Activated CD4-positive, CD25-positive, alpha-beta regulatory T cell treated with anti-CD3 and anti-CD28 coated beads, Interleukin-2, amount 50 U/mL, for 24 hours (primary cell): ENCODE results near the gene RPTOR.

Experiments
- ATAC-seq, 2 donors: fragments of 150-1000 bp; cut with Tn5 transposase; one replicate each; pipeline ENCODE4 v1.10.0; 2021; ENCODE audit warnings: mild to moderate bottlenecking in 1 of 2, moderate library complexity in 1 of 2

The RPTOR gene

DNA sequence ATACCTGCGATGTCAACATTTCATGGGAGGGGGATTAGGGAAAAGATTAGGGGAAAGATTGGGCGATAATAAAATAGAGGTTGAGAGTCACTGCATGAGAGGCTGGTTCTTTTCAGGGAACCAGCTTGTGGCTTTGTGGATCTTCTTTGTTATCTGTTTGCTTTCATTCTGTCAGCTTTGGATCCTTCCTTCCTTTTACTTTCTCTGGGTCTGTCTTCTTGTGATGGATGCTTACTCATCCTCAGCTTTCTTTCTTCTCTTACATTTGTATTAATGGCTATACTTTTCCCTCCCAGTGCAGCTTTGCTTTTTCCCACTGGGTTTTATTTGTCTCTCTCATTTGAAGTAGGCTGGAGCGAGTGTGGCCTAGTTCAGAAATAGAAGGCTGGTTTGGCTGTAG is 47.1 kb downstream of the RPTOR start:
- no peak for ATAC-seq

DNA sequence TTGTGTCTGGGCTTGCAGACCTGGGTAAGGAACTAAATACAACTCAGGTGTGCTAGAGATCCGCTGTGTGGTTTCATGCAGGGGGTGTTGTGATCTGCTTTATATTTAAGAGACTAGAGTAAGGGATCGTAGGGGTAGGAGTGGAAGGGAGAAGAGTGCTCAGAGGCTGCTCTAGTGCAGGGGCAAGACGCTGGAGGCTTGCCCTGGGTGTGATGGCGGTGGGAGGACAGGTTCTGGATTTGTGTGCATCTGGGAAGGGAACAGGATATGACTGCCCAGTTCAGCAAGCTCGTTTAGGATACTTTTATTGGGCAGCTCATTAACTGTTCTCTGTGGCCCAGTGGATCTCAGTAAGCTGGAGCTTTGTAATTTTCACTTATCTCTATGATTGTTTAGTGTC is 47.6 kb downstream of the RPTOR start:
- ATAC-seq, result no peak

DNA sequence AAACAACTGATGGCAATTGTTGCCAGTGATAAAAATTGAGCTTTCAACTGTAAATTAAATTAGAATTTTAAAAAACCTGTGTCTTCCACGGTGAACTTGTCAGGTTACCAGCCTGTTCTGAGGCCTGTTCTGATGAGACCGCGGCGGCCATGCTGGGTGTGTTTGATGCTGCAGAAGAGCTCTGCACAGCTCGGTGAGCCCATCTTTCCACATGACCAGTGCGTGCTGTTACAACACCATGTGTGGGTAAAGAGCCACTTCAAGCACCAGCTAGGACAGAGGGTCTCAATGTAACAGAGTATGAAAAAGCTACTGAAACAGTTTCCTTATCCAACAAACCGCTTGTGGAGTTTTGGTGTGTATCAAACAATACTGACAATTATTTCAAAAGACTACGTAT is 48.5 kb downstream of the RPTOR start:
- ATAC-seq, result no peak

DNA sequence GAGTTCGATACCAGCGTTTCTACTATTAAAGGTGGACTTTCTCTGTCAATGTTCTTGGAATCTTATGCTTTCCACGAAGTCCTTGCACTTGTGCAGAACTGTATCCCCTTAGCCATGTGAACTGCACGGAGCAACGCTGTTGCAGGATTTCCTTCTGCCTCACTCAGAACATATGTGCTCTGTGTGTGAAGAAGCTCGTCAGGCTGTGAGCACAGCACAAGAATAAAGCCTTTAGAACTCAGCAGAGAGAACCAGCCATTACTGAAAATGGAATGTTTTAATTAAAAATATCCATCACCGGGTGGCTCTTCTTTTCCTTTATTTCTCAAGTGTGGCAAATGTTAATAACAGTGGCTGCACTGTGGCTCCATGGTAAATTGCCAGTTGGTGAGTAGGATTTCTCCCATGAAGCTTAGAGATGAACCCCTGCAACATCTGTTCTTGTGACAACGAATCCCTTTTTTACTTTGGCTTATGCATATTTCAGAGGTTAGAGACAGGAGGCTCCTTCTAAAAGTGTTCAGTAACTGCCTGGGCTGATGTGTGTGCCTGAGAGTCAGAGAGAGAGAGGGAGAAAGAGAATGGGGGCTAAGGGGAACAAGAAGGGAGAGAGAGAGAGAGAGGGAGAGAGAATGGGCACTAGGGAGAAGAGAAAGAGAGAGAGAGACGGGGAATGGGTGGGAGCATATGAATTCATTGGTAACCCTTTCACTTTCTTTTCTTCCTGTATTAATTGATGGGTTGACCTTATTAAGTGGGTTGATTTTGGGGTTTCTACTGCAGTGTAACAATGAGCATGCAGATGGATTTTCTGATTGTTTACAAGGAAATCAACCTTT is 50.0 kb downstream of the RPTOR start:
- ATAC-seq, result no peak

DNA sequence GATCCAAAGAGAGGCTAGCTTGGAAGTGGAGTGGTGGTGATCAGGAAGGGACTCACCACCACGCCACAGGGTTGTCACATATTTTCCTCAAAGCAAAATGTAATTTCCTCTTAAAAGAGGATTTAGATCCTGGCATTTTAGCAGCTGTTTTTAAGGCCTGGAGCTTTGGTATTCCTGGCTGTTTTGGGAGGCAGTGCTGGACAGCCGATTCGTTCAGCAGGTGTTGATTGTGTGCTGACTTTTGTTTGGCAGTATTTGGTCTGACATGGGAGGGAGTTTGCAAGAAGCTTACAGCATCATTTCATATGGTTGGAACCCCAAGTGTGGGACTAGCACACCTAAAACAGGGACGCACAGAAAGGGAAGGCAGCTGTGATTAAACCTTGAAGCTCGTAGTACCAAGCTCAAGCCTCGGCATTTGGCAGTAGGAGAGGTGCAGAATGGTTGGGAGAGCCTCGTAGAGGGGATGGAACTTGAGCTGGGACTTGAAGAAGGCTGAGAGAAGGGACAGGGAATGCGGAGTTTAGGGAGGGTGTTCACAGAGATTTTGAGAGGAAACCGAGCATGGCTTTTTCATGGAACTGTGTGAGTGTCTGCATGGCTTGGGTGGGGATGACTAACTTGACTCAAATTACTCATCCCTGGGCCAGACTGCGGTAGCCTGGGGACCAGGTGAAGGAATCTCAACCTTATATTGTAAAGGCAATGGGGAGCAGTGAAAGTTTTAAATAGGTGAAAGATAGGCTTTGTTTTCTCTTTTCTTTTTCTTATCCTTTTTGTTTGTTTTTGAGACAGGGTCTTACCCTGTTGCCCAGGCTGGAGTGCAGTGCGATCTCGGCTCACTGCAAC is 52.3 kb downstream of the RPTOR start:
- ATAC-seq, result peak; percentile 85 to 95

DNA sequence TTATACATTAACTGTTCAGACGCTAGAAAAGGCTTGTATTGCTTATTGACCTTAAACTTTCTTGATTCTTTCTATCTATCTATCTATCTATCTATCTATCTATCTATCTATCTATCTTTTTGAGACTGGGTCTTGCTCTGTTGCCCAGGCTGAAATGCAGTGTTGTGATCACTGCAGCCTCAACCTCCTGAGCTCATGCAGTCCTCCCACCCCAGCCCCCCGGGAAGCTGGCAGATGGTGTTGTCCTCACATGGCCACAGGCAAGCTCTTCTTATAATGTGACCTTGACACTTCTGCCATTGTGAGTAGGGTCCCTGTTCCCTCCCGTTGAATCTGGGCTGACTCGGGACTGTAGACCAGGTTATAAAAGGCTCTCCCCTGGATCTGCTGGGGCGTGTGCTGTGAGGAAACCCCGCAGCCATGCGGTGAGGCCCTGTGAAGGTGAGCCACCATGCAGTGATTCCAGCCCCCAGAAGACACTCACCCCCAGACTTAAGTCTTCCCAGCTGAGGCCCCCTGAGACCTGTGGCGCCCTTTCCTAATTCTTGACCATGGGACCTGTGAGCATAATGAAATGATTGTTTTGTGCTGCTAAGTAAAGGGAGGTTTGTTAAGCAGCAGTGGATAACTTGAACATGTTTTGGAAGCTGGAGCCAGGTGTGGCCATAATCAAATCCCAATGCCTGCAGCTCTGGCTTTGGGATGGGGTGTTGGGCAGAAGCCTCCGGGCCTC is 54.3 kb downstream of the RPTOR start:
- ATAC-seq, result no peak

DNA sequence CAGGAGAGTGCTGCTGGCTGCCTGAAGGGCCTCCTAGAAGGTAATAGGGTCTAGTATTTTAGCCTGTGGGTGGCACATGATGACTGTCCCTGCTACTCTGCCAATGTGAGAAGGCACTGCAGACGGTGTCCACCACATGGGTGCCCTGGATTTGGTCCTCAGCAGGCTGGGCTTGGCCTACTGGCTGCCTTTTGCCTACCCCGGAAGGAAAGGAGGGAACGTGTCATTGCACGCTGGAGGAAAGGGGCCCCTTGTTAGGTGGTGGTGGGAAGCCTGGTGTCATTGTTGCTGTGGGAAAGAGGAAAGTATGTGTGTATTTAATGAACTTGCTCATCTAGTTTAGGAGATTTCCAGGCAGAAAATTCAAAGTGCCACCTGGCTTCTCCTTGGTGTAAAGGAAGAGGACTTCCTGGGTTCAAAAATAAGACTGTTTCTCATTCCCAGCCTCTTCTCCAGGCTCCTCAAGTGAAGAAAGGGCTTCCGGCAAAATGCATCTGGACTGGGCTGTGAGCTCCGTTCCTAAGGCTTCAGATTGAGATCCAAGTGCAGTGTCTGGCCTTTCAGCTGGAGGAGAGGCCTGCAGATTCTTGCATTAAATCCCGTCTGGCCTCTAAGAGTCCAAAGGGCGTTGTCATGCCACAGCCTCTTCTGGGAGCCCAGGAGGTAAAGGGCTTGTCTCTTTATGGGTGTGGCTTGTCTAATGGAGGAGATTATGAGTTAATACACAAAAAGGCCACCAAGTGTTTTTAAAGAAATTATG is 55.1 kb downstream of the RPTOR start:
- no peak for ATAC-seq

DNA sequence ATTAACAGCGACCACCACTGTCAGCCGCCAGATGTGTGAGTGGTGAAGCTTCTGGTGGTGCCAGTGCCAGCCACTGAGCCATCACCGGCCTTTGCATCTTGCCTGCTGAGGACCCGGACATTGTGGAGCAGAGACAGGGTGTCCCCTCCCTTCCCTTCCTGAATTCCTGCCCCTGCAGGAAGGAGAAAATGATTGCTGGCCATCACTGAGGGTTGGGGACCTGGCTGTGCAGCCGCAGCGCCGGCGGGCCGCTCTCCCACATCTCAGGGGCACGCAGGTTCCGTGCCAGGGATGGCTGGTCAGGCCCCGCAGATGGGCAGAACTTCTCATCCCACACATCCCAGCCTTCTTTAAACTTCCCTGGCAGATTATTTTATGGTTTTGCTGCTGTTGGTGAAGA is 56.5 kb downstream of the RPTOR start:
- no peak for ATAC-seq

DNA sequence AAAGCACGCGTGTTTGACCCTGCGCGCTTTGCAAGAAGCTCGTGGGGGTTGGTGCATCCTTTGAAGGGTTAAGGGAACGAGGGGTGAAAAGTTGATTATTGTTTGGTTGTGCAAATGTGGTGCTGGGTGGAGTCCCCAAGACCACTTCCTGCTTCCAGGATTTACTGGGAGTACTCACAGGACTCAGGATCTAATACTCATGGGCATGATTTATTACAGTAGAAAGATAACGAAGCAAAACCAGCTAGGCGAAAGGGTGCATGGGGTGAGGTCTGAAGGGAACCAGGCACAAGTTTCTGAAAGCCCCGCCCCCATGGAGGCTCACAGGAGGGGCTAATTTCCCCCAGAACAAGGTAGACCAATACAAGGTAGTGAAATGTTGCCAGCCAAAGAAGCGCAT is 58.8 kb downstream of the RPTOR start:
- no peak for ATAC-seq

DNA sequence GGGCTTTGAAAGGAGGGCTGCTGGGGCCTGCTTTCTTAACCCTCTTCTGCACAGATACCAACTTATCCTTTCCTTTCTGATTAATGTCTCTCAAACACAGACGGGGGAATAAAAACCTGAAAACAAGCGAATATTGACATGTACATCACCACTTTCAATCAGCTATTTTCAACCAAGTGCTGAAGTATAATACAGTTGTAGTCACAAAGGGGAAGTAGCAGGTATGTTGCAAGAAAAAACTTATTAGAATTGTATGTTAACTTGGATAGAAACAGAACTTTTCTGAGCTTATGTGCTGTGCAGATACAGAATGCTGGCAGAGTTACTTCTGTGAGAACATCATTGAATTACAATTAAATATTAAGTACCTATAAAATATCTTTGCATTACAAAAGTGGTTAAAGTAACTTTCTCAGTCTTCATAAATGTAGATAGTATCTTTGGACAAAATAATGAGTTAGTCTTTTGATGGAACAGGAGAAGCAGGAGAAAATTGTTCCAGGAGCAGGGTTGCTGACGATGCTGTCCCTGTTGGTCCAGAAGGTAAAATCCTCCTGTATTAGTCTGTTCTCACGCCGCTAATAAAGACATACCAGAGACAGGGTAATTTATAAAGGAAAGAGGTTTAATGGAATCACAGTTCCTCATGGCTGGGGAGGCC is 59.5 kb downstream of the RPTOR start:
- ATAC-seq, result no peak

DNA sequence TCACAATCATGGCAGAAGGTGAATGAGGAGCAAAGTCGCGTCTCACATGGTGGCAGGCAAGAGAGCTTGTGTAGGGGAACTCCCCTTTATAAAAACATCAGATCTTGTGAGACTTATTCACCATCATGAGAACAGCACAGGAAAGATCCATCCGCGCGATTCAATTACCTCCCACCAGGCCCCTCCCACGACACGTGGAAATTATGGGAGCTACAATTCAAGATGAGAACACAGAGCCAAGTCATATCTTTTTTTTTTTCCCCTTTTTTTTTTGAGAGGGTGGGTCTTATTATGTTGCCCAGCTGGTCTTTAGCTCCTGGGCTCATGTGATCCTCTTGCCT is 60.0 kb downstream of the RPTOR start:
- no peak for ATAC-seq

DNA sequence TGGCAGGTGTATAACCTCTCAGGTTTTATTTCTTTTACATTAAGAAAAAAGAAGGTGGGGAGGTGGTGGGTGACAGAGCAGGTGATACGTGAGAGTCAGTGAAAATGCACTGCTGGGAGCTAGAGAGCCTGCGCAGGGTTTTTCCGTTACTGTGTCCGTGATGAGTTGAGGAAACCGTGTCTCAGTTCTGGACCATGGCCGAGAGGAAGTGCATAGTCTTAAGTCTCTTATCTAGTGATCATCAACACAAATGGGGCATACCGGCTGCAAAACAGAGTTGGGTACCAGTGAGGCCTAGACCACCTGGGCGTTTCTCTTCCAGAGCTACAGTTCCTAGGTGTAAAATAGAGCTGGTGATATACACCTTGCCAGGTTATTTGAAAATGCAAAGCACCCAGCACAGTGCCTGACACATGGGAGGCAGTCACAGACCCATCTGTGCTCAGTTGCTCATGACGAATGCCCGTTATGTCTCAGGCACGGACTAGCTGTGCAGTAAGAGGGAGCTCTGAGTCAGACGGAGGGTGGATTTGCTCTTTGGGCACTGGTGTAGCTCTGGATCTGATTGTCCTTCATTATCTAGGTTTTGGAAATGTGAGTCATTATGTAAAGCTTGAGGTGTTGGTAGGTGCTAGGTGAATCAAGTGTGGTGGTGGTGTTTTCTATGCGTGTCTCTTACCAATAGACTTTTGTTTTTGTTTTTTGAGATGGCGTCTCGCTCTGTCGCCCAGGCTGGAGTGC is 60.9 kb downstream of the RPTOR start:
- ATAC-seq, result peak; percentile 99 to 100

DNA sequence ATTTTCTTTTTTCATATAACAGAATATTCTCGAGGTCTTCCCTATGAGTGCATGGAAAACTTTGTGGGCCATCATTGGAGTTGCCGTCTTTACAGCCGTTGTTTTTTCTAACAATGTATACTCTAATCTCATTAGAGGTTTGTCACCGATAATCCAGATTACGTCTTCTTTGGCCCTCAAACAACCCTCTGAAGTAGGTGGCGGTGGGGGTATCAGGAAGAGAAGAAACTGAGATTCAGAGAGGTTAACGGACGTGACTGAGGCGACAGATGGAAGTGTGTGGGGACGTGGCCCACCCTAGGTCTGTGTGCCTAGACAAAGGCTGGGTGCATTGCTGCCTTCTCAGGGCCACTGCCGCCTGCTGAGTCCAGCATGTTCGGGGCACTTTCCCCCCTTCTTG is 63.7 kb downstream of the RPTOR start:
- ATAC-seq, result no peak

DNA sequence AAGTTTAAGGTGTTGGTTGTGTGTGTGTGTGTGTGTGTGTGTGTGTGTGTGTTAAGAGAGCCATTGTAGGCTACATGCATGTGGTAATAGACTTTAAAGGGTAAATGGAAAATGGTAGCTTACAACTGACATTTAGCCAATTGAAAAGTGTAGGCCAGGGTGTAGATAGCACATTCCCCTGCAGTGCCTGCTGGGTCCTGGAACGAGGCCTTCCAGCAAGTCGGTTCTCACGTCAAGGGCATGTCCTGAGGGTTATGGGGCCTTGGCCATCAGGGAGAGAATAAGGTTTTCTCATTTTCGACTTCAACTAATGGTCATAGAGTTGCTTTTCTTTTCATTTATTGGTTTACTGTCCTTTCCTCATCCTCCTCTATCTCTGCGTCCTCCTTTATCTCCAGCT is 65.1 kb downstream of the RPTOR start:
- ATAC-seq, result no peak

DNA sequence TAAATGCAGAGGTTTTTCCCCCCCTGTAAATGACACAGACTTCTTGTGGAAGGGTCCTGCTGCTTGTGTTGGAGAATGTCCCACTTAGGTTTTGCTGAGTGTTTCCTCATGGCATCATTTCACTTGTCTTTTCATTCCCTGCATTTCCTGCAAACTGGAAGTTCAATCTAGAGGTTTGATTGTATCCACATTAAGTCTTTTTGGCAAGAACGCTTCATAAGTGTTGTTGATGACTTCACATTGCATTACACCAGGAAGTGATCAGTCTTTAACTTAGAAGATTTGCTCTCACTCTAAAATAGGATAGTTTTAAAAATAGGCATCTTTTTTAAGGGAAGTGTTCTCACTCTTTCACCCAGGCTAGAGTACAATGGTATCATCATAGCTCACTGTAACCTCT is 67.2 kb downstream of the RPTOR start:
- no peak for ATAC-seq

DNA sequence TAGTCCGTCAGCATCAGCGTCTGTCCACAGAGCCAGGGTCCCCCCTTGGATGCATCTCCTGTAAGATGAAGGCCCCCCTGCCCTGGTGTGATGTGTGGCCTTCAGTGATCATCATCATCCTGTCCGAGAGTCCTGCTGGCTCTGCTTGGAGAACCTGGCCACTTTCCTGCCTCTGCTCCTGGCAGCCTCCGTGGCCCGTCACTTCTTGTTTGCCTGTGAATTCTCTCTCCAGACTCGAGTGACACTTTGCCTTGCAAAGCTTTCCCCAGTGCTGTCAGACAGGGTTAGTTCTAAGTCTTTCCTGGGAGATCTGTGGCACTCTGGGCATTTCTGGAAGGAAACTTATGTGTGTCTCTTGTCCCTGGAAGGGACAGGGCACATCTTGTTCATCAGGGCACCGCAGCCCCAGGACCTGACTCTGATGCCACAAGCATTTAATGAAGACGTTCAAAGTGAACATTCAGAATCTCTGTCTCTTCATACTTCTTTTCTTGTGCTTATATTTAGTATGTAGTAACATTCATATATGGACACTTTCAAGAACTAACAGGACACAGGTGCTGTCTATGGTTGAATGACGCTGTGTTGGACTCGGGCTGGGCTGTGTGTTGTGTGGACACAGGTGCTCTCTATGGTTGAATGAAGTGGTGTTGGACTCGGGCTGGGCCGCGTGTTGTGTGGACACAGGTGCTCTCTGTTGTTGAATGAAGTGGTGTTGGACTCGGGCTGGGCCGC is 68.5 kb downstream of the RPTOR start:
- ATAC-seq, result no peak

DNA sequence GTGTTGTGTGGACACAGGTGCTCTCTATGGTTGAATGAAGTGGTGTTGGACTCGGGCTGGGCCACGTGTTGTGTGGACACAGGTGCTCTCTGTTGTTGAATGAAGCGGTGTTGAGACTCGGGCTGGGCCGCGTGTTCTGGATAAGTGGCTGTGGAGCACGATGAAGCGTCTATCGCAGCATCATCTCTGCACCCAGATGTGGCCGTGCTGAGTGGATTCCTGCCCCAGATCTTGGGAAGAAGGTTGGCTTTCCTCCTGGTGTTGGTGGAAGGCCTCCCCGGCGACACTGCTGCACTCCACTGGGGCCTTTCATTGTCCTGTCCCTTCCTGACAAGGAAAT is 69.1 kb downstream of the RPTOR start:
- no peak for ATAC-seq

DNA sequence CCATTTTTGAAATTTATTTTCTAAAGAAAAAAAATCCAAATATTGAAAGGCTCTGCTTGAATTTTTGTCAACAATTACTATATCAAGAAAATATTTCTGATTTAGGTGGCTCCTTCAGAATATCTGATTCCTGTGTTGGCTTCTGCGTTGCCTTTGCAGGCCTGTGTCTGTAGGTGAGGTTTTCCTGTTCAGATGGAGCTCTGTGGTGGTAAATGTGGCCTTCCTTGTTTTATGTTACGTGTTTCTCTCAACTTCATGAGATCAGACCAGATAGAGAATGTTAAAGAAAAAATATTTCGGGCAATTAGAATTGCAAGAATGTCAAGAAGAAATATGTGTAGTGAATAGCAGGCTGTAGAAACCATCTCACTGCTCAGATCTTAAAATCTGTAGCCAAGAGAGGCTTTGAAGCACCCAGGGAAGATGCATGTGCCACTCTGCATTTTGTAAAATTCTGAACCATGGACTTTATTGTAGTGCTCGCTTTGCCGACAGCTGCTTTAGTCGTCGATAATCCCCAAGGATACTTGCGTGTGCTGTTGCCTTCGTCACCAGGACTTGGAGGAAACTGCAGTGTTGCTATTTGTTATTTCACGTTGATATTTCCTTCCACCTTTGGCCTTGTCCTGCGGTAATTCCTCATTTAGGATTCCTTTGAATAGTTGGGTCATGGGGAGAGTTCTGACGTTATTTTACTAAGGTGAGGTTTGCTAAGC is 69.9 kb downstream of the RPTOR start:
- no peak for ATAC-seq

DNA sequence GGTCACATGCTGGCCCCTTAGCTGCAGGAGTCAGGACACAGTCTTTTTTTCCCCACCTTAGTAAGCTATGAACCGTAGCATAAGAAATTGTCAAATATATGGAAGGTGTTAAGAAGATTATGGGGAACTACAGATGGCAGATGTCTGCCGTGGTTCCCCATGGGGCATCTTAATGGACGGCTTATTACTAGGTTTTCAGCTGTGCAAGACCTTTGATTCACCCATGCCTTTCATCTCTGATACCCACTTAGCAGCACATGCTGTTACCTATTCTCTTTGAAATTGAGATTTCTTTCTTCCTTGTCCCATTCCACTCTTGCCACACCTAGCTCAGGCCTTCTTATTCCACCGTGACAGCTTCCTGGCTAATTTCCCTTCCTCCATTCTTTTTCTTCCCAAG is 70.7 kb downstream of the RPTOR start:
- no peak for ATAC-seq

DNA sequence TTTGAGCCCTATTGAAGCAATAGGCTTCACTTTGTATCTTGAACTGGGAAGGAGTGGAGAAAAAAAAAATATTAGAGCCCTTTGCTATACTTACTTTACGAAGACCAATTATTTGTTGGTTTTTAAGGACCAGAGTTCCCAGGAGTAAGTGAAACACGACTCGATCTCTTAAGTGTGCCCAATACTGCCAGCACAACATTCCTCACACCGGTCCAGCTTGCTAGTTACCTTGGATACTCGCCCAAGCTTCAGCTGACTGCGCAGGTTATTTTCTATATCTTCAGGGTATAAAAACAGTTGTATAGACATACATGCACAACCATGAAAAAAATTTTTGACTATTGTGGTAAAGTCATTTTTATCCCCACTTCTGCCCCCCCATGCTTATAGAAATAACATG is 72.1 kb downstream of the RPTOR start:
- ATAC-seq, result no peak
